H1 (cell line): Measurements from ENCODE around the gene GALNT1. TPM values are rescaled to one million over a fixed set of nuclear protein-coding genes. Genes with fewer than 3 reads are reported as not detected.

Experiments
- GTF2F1 ChIP-seq: IDR thresholded peaks from 2 replicates; pipeline ENCODE4 v1.6.1; 2012; ENCODE audit warnings: low read depth, low read length, improper control_type of control experiment, borderline replicate concordance
- JUN ChIP-seq: IDR thresholded peaks from 2 replicates; pipeline ENCODE4 v1.6.1; 2011; ENCODE audit warnings: low read depth, mild to moderate bottlenecking, improper control_type of control experiment, low read length
- JUND ChIP-seq: IDR thresholded peaks from 2 replicates; pipeline ENCODE4 v1.6.1; 2011; ENCODE audit warnings: mild to moderate bottlenecking, improper control_type of control experiment, low read length
- RNF2 ChIP-seq: fragments of 200-900, 300-1000 bp; sonication (generic); IDR thresholded peaks from 2 replicates; pipeline ENCODE4 v1.7.1; 2016; ENCODE audit warnings: borderline replicate concordance, low read depth, mild to moderate bottlenecking, antibody characterized with exemption, low read length; ENCODE audit not compliant: poor library complexity, severe bottlenecking; ENCODE audit errors: missing control alignments
- SIX5 ChIP-seq: IDR thresholded peaks from 2 replicates; pipeline ENCODE4 v1.6.1; 2011; ENCODE audit warnings: mild to moderate bottlenecking, low read depth, low read length
- TBP ChIP-seq: IDR thresholded peaks from 2 replicates; pipeline ENCODE4 v1.6.1; 2011; ENCODE audit warnings: low read depth, low read length, improper control_type of control experiment
- polyA plus RNA-seq, 7 experiments: library from polyadenylated mRNA; depleted of rRNA in 3 of 7; stranded (reverse) in 5 of 7; unstranded in 2 of 7; fragments of >200 nt in 5 of 7; fragments of 200-250 nt in 2 of 7; gene quantifications; 1 replicate in 5 of 7; 2 replicates in 1 of 7; 4 replicates in 1 of 7; pipeline versions ENCODE4 v1.2.1 to v1.2.3, GENCODE V29; 2011 to 2013; ENCODE audit warnings: missing spikeins in 2 of 7, mixed read lengths in 2 of 7
- total RNA-seq: library from RNA; stranded (reverse); fragmentation: NEBNext Ultra II Directional; extraction: Animal tissue kit (Norgen Biotek cat#: 25700); gene quantifications from 2 replicates; pipeline ENCODE4 v1.2.1, GENCODE V29; 2021
- TF ChIP-seq, protein P1 (sequence below): IDR thresholded peaks from 2 replicates; pipeline ENCODE4 v1.6.1; 2012; ENCODE audit warnings: inconsistent platforms

The GALNT1 gene
- total and polyA plus RNA-seq, 2 of the 8 experiments (the other 6 are each of a cell fraction or from before 2014, with no cell fraction given), result 22.4 to 101 TPM

DNA sequence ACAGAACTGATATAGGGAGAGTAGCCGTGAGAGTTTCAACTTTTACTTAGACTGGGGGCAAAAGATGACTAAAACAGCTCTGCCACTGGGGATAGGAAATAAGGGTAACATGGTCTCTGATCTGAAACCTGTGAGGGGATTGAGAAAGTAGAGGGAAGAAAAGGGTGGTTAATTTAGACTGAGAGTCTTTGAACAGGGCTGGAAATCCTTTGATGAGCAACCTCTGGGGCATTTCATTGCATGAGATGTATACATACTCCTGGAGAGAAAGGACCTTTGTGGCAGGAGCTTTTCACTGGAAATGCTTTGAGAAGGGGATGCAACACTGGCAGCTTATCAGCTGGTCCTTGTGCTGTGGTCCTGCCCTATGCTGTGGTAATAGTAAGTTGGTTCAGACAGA lies 9.4 kb downstream of the GALNT1 start (continued):
- TF ChIP-seq GTF2F1 (no peak), SIX5 (no peak), JUND (no peak), RNF2 (no peak), TBP (no peak), JUN (no peak)
- TF ChIP-seq, protein P1, sequence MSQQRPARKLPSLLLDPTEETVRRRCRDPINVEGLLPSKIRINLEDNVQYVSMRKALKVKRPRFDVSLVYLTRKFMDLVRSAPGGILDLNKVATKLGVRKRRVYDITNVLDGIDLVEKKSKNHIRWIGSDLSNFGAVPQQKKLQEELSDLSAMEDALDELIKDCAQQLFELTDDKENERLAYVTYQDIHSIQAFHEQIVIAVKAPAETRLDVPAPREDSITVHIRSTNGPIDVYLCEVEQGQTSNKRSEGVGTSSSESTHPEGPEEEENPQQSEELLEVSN, result no peak
